ENCODE measurements around the gene GUCD1. TPM values are rescaled to one million over a fixed set of nuclear protein-coding genes. Genes with fewer than 3 reads are reported as not detected.

GUCD1 gene
- total RNA-seq, 1 experiment from 2014 or later, result 87.4 TPM

DNA sequence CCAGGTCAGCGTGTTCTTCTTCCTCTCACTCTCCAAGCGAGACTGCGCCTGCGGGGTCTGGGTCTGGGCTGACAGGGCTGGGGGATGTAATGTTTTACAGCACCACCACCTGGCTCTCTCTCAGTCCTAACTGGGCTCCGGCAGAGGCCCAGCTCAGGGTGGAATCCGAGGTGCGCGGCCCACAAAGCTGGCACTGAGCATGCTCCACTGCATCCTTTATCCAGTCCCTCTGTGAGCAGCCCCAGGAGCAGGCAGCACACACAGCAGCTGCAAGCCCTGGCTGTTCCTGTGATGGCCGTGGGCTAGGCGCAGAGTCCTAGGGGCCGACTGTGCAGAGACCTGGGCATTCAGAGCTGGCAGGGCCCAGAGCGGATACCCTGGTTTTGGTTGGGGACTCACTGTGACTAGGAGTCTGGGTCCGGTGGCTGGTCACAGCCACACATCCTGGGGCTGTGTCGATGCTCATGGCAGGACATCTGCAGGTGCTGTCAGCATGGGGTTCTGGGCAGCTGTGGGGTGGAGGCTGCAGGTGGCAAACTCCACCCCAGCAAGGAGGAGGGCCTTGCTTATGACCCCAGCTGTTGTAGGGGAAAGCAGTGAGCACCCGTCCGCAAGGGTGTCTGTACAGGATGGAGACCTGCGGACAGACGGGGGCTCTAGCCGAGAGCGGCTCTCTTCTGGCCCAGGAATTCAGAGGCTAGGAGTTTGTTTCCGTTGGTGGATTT lies 34.0 kb upstream of the GUCD1 start:
- Mint-ChIP-seq H3K27ac (no peak overlapping the region), H3K27me3 (ENCODE audit: low read depth) (no peaks in the 10 kb centered on the region), H3K4me1 (peaks cover 5 to 13% of the 10 kb centered on the region in 2 experiments), H3K4me3 (no peak overlapping the region), H3K9me3 (no peaks in the 10 kb centered on the region), H3K36me3 (ENCODE audit: insufficient read depth in 1 of 3, low read depth in 3 of 3) (peaks cover 0 to 8% (median 7%) of the 10 kb centered on the region in 3 experiments; a peak in 3 of 7 replicates)
- no CpG with 5 or more reads among the region's 21 CpGs for WGBS (ENCODE audit: extremely low coverage, insufficient read length, low lambda C conversion rate)
- no peak overlapping the region for H3K23ac ChIP-seq (ENCODE audit: insufficient read length, low read depth, low read length)
- no peak overlapping the region for H2BK15ac ChIP-seq (ENCODE audit: low read depth, low read length)
- no peak overlapping the region for H3K14ac ChIP-seq (ENCODE audit: insufficient read depth, low read length)
- DNase-seq, result no peak
- H4K5ac ChIP-seq (ENCODE audit: insufficient read length, low read depth, low read length), result no peak overlapping the region
- H3K79me2 ChIP-seq (ENCODE audit: insufficient read depth, low read length), result no peaks in the 10 kb centered on the region
- no peak overlapping the region for H3K56ac ChIP-seq (ENCODE audit: insufficient read length, low read depth, low read length)
- no peaks in the 10 kb centered on the region for H3K79me1 ChIP-seq (ENCODE audit: insufficient read depth, low read depth, low read length, poor library complexity, severe bottlenecking)
- H2BK12ac ChIP-seq (ENCODE audit: insufficient read length, low read depth, low read length), result no peak overlapping the region
- no peak overlapping the region for H3K4me2 ChIP-seq (ENCODE audit: insufficient read depth, insufficient read length, low read length)
- H2AFZ ChIP-seq (ENCODE audit: low read length), result no peak overlapping the region
- H2BK120ac ChIP-seq (ENCODE audit: low read depth, low read length, poor library complexity, severe bottlenecking), result no peak overlapping the region
- H2BK20ac ChIP-seq (ENCODE audit: low read depth, low read length, poor library complexity, severe bottlenecking), result no peak overlapping the region
- TF ChIP-seq, protein P1, sequence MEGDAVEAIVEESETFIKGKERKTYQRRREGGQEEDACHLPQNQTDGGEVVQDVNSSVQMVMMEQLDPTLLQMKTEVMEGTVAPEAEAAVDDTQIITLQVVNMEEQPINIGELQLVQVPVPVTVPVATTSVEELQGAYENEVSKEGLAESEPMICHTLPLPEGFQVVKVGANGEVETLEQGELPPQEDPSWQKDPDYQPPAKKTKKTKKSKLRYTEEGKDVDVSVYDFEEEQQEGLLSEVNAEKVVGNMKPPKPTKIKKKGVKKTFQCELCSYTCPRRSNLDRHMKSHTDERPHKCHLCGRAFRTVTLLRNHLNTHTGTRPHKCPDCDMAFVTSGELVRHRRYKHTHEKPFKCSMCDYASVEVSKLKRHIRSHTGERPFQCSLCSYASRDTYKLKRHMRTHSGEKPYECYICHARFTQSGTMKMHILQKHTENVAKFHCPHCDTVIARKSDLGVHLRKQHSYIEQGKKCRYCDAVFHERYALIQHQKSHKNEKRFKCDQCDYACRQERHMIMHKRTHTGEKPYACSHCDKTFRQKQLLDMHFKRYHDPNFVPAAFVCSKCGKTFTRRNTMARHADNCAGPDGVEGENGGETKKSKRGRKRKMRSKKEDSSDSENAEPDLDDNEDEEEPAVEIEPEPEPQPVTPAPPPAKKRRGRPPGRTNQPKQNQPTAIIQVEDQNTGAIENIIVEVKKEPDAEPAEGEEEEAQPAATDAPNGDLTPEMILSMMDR (conservative IDR thresholded peaks at IDR 0.05), result no peak
- H3K4ac ChIP-seq (ENCODE audit: low read depth, low read length), result no peak overlapping the region
- H3K4me1 ChIP-seq (ENCODE audit: insufficient read depth, low read length), result no peaks in the 10 kb centered on the region
- no peaks in the 10 kb centered on the region for H3K9me3 ChIP-seq (ENCODE audit: control insufficient read depth, low read depth, low read length)
- H2BK5ac ChIP-seq (ENCODE audit: insufficient read length, low read length), result no peak overlapping the region
- no peak overlapping the region for H4K91ac ChIP-seq (ENCODE audit: insufficient read length, low read depth, low read length)
- no peak overlapping the region for H3K9ac ChIP-seq (ENCODE audit: extremely low read depth, insufficient read length, low read length)
- H3T11ph ChIP-seq (ENCODE audit: low read length), result no peak overlapping the region
- no peak overlapping the region for H3K27ac ChIP-seq (ENCODE audit: insufficient read length, low read depth, low read length)
- H4K20me1 ChIP-seq (ENCODE audit: control insufficient read depth, insufficient read depth, insufficient read length), result no peaks in the 10 kb centered on the region
- H3K18ac ChIP-seq (ENCODE audit: insufficient read length, low read depth, low read length), result no peak overlapping the region
- H3K27me3 ChIP-seq (ENCODE audit: insufficient read depth, low read length), result no peaks in the 10 kb centered on the region
- no peak overlapping the region for H4K8ac ChIP-seq (replicated peaks; ENCODE audit: insufficient read length, low read depth, low read length)
- no peak overlapping the region for H2AK5ac ChIP-seq (ENCODE audit: insufficient read length, low read length)
- no peaks in the 10 kb centered on the region for H3K23me2 ChIP-seq (ENCODE audit: insufficient read length, low read depth, low read length, poor library complexity, severe bottlenecking)
